NCI-H1436 (cell line): Measurements from ENCODE around the gene FIGLA.
"Not testable (repeated sequence)": the region's sequence is repeated elsewhere in the genome, so short reads cannot be mapped to it uniquely, and the experiment has no call there.

Experiments used
- DNase-seq: peaks from one replicate; lab custom pipeline; 2025; lab: John Stamatoyannopoulos, UW

Gene FIGLA

GRCh38 chr2:70807828-70808118 lies 17.3 kb upstream of the FIGLA start:
- DNase-seq = no peak

DNA sequence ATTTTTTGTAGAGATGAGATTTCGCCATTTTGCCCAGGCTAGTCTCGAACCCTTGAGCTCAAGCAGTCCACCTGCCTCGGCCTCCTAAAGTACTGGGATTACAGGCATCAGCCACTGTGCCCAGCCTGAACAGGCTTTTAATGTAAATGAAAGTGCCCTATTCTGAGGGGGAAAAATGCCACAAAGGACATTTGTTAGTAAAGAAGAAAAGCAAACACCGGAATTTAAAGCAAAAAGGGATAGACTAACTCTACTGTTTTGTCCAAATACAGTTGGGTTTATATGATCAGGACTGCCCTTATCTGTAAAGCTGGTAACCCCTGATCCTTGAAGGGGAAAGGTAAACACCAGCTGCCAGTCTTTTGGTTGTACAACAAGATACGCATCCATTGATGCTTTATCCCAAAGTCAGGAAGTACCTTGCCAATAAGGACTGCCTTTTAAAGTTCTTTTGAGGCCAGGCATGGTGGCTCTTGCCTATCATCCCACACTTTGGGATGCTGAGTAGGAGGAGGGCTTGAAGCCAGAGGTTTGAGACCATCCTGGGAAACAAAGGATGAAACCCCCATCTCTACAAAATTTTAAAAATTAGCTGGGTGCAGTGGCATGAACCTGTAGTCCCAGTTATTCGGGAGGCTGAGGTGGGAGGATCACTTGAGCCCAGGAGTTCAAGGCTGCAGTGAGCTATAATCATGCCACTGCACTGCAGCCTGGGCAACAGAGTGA lies 16.8 kb upstream of the FIGLA start:
- no peak for DNase-seq

GRCh38 chr2:70806620-70807019 lies 16.2 kb upstream of the FIGLA start:
- DNase-seq = no peak

GRCh38 chr2:70806013-70806412 lies 15.6 kb upstream of the FIGLA start:
- peak; percentile 63 for DNase-seq

- no peak for DNase-seq
Observed at GRCh38 chr2:70801607-70802263, 11.3 kb upstream of the FIGLA start.

DNA sequence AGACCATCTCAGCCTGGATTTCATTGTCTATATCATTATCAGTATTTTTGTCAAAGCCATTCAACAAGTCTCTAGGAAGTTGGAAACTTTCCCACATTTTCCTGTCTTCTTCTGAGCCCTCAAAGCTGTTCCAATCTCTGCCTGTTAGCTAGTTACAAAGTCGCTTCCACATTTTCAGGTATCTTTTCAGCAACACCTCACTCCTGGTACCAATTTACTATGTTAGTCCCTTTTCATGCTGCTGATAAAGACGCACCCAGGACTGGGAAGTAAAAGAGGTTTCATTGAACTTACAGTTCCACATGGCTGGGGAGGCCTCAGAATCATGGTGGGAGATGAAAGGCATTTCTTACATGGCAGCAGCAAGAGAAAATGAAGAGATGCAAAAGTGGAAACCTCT lies 9.3 kb upstream of the FIGLA start:
- DNase-seq = no peak

DNA sequence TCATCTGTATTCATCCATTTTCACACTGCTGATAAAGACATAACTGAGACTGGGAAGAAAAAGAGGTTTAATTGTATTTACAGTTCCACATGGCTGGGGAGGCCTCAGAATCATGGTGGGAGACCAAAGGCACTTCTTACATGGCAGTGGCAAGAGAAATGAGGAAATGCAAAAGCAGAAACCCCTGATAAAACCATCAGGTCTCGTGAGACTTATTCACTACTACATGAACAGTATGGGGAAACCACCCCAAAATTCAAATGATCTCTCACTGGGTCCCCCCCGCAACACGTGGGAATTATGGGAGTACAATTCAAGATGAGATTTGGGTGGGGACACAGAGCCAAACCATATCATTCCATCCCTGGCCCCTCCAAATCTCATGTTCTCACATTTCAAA lies 7.6 kb upstream of the FIGLA start:
- not testable (repeated sequence) for DNase-seq

- no peak for DNase-seq
Observed at GRCh38 chr2:70797506-70797905, 7.1 kb upstream of the FIGLA start.

GRCh38 chr2:70796262-70796661 lies 5.8 kb upstream of the FIGLA start:
- no peak for DNase-seq

DNA sequence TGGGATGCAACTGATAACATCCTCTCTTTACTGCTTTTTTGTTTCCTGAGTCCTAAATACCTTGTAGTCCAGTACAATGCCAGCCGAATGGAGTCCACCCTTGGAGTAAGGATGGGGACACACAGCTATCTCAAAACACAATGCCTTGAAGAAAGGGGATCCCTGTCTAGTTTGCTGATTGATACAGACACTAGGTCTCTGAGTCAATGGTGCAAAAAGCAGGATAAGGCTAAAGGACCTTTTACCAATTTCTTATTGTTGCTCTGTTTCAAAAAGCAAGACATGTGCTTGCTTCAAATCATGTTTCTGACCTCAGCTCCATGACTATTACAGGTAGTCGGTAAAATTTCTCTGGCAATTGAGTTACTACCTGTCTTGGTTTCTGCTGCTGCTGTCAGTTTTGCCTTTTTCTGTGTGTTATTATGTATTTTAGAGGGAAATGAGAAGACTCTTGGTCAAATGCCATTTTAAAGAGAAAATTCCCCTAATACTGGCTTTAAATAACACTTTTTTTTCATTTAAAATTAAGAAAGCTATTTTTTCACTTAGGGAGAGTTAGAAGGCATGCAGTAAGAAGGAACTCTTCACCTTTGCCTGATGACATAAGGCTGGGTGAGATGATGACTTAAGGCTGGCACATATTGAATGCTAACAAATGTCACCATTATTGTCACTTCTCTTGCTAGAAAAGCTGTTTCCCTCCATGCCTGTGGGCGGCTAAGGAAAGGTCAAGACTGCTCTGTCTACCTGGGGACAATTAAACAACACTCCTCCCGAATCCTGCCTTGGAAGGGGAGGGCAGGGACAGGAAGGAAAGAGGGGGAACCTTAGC lies 4.9 kb upstream of the FIGLA start:
- DNase-seq = no peak

GRCh38 chr2:70793450-70793849 lies 3.0 kb upstream of the FIGLA start:
- DNase-seq = no peak

DNA sequence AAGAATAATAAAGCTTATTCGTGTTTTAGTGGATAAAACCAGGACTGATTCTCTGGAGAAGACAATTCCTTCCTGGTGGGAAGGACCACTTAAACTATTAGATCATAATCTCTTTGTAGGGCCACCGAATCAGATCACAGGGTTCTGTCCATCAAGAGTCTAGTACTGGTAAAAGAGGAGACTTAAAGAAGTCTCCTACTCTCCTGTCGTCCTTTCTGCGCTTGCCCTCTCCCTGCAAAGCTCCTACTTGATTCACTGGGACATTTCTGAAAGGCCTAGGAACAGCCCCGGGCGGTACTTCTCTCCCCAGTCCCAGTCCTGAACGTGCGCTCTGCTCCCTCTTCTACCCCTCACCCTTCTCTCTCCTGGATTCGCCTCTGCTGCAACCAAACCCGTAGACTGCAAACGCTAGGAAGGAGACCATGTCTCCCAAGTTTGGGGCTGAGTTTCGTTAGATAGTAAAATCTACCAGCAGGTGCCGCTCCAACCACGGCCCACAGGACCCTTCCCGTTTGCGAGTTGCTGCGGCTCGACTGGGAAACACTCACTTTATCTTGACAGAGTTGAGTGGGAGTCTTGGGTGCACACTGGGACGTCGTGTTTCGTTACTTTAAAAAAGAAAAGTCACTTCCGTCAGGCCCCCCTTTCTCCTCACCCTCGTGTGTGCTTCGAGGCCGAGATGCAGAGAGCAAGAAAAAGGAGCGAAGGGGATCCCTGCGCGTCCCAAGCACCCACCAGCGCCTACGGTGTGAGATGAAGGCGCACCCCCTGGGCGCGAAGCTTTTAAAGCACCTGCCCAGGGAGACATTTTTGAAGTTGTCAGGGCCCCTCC lies 923 bp downstream of the FIGLA start:
- peak; percentile 41 for DNase-seq

DNA sequence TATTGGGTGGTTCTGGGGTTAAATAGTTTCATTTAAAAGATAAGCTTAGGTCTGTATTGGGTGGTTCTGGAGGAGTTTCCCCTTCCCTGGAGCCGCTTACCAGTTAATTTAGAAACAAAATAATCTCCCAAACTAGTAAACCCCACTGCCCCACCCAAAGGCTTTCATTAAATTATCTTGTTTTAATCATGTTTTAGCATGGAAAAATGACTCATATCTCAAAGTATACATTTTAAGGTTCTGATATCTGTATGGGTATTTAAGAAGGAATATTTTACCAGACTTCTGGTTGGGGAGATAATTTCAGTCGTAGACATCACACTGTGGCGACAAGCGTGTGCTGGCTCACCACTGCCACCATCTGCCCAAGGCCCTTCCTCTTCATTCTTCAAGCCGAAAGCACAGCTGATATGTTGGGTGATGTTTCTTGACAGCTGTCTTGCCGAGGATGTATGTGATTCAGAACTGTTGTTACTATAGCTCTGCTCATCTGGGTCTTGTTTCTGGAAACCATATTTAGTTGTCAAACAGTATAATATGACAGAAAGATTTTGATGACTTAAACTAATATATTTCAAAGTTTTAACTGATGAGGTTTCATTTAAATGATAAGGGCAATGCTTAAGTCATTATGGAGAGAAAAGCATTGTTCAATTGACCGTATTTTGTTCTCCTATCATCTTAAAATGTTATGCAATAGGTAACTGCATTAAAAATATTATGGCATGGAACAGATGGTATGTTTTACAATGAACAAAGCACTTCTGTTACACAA lies 5.1 kb downstream of the FIGLA start:
- peak; percentile 21 for DNase-seq

DNA sequence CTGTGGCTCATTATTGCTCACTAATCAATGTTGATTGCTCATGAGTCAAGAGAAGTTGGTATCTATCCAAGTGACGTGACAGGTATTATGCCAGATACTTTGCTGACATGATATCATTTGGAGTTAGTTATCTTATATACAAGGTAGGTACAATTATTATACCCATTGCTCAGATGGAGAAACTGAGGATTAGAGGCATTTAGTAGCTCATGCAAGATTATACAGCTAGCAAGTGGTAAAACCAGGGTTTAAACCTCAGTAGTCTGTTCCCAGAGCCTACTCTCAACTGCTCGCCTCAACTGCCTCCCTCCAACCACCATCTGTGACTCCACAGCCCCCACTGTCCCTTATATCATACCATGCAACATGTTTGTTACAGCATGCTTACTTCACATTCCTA lies 6.1 kb downstream of the FIGLA start:
- DNase-seq = no peak

DNA sequence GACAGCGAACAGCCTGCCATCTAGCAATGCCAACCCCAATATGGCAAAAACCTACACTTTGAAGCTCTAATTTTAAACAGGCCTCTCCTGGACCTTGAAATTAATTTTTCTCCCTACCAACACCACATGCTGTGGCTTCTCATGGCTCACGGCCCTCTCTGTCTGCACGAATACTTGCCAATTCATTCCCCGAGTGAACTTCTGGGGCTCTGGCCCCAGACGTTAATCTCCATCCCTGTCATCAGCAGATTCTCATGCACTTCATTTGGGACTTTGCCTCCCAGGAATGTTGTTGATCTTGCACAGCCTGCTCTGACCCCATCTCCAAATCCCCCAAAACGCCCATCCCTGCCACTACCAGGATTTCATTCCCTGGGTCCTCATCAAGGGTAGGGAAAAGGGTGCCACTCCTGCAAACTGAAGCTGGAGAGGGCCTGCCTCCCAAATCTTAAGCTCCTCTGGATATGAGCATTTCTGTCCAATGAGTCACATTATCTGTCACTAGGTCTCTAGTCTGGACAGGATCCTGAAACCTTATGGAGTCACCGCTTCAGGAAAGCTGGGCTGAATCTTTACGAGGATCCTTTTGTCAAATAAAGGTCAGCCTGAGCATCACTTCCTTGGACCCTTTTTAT lies 10.4 kb downstream of the FIGLA start:
- DNase-seq = no peak

DNA sequence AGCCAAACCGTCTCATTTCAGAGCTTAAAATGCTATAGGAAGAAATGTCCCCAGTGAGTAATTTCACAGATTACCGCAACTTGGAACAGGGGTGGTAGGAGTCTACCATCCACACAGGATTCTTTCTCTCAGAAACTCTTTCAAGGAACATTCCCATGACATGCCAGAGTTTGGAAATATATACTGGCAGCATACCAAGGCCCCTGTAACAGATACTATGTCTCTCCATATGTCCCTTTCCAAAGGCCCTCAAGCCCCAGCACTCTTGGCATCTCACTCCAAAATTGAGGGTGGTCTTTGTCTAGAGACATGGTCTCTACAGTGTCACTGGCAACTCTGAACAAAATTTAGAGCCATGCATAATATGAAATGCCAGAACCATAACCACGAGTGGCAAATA lies 11.0 kb downstream of the FIGLA start:
- no peak for DNase-seq

DNA sequence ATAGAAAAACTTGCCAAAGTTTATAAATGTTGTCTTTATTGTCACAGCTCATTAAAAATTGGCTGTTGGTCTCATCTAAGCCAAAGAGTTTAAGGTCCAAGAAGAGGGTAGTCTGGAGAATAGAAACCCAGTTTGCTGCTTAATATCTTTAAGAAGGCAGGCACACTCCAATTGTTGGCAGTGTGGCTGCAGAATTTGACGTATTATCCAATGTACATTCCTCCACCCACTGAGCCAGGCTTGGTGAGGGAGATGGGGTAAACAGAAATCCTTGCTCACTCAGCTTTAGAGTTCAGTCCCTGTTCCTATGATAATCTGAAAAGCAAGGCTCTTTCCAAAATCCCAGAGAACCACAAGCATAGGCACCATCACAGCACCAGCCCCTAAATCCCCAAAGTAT lies 11.8 kb downstream of the FIGLA start:
- no peak for DNase-seq

- no peak for DNase-seq
Observed at GRCh38 chr2:70777450-70777849, 13.0 kb downstream of the FIGLA start.

DNA sequence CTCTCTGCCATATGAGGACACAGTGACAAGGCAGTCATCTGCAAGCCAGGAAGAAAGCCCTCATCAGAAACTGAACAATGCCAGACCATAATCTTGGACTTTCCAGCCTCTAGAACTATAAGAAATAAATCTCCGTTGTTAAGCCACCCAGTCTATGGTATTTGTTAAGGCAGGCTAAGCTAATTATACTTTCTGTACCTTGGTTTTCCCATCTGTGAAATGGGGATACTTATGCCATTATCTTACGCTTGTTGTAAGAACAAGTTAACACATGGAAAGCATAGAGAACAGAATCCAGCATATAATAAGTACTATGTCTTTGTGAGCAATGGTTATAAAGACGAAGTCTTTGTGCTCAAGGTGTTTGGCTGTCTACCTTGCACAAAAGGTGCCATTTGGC lies 14.2 kb downstream of the FIGLA start:
- no peak for DNase-seq

- DNase-seq = no peak
Observed at GRCh38 chr2:70775141-70775540, 15.3 kb downstream of the FIGLA start.
